HepG2 (cell line): Measurements from ENCODE around the gene AHRR. TPM values are rescaled to one million over a fixed set of nuclear protein-coding genes. Genes with fewer than 3 reads are reported as not detected.
A peak's percentile ranks its signal among the peaks of the same experiment; 100 is the strongest.

Experiments
- ATAC-seq: fragments of 200-7000 bp; cut with Tn5 transposase; 3 replicates; pipeline ENCODE4 v1.9.1; 2020; ENCODE audit warnings: mild to moderate bottlenecking, moderate library complexity
- BruUV-seq: library from RNA; stranded (reverse); fragments of 400-500 nt; replicated peaks from 2 replicates; lab custom pipeline; 2021; lab: Mats Ljungman, UMichigan
- CTCF ChIA-PET: fragments of 300-600 bp; formaldehyde crosslinking; extraction: SDS; loops from one replicate; lab custom pipeline; 2021; ENCODE audit warnings: low total read pairs, inconsistent platforms, low intra/inter-chr PET ratio; lab: Yijun Ruan, JAX
- POLR2A ChIA-PET: fragments of 350-600 bp; sonication (Branson Sonifier 250); formaldehyde crosslinking; loops from one replicate; lab custom pipeline; 2020; ENCODE audit warnings: antibody characterized with exemption, inconsistent platforms; lab: Yijun Ruan, JAX
- DNase-seq: peaks from one replicate; pipeline ENCODE4 v3.0.0-alpha.2; 2015; ENCODE audit warnings: low spot score
- FAIRE-seq: peaks from 3 replicates; lab custom pipeline; 2011; peaks lifted over from hg19 to GRCh38; lab: Jason Lieb, UNC
- H2AFZ ChIP-seq: one replicate; pipeline ENCODE4 v1.6.1; 2011; ENCODE audit warnings: low read length, inconsistent platforms
- H3K27ac ChIP-seq: fragments of 300-600 bp; 3 replicates; pipeline ENCODE4 v1.8.0; 2011; ENCODE audit warnings: mixed run types, mild to moderate bottlenecking, mixed read lengths, low read length, inconsistent platforms; ENCODE audit not compliant: insufficient read depth; ENCODE audit errors: extremely low read length
- H3K27me3 ChIP-seq, 2 experiments: fragments of 200-600 bp in 1 of 2; 2 replicates in 1 of 2; 3 replicates in 1 of 2; pipeline versions ENCODE4 v1.6.0 to v1.8.0; 2011; ENCODE audit warnings: low read length in 2 of 2, mild to moderate bottlenecking in 2 of 2, moderate library complexity in 2 of 2, inconsistent platforms in 1 of 2; ENCODE audit not compliant: insufficient read depth in 2 of 2, control insufficient read depth in 1 of 2
- H3K36me3 ChIP-seq, 2 experiments: fragments of 200-600 bp in 1 of 2; replicated peaks in 1 of 2; 2 replicates in 1 of 2; 3 replicates in 1 of 2; pipeline versions ENCODE4 v1.5.1 to v1.8.0; 2011; ENCODE audit warnings: low read length in 2 of 2, inconsistent platforms in 1 of 2; ENCODE audit not compliant: insufficient read depth in 2 of 2, control insufficient read depth in 1 of 2
- H3K4me1 ChIP-seq: 2 replicates; pipeline ENCODE4 v1.5.1; 2012; ENCODE audit warnings: low read length, inconsistent platforms; ENCODE audit not compliant: insufficient read depth
- H3K4me2 ChIP-seq: 2 replicates; pipeline ENCODE4 v1.6.0; 2011; ENCODE audit warnings: low read depth, low read length, inconsistent platforms
- H3K4me3 ChIP-seq, 3 experiments: fragments of 200-600 bp in 1 of 3; sonication (generic), shearing (Covaris generic) in 1 of 3; replicated peaks in 1 of 3; 2 replicates each; pipeline ENCODE4 v1.5.1; 2011 to 2016; ENCODE audit warnings: low read length in 3 of 3, inconsistent platforms in 2 of 3, low read depth in 2 of 3, mild to moderate bottlenecking in 2 of 3, control low read depth in 1 of 3, mixed read lengths in 1 of 3; ENCODE audit not compliant: insufficient read depth in 1 of 3
- H3K79me2 ChIP-seq: one replicate; pipeline ENCODE4 v1.6.1; 2011; ENCODE audit warnings: low read length, inconsistent platforms; ENCODE audit not compliant: insufficient read depth
- H3K9ac ChIP-seq: 2 replicates; pipeline ENCODE4 v1.6.0; 2011; ENCODE audit warnings: mild to moderate bottlenecking, low read depth, low read length, inconsistent platforms; ENCODE audit not compliant: insufficient read depth
- H3K9me3 ChIP-seq: 2 replicates; pipeline ENCODE4 v1.5.1; 2012; ENCODE audit warnings: mild to moderate bottlenecking, low read length
- H4K20me1 ChIP-seq: 2 replicates; pipeline ENCODE4 v1.6.0; 2011; ENCODE audit warnings: inconsistent platforms, mild to moderate bottlenecking, low read length, moderate library complexity; ENCODE audit not compliant: insufficient read depth
- ISL2 ChIP-seq: sonication (generic); formaldehyde crosslinking; IDR thresholded peaks from 2 replicates; pipeline ENCODE4 v1.5.0; 2020; ENCODE audit warnings: missing genetic modification reagents
- MED8 ChIP-seq: sonication (generic); formaldehyde crosslinking; IDR thresholded peaks from 2 replicates; pipeline ENCODE4 v1.8.1; 2023; ENCODE audit warnings: mild to moderate bottlenecking, missing genetic modification reagents; ENCODE audit not compliant: insufficient replicate concordance
- ZBTB33 ChIP-seq: sonication (generic); formaldehyde crosslinking; IDR thresholded peaks from 2 replicates; pipeline ENCODE4 v1.4.0; 2020; ENCODE audit warnings: missing genetic modification reagents
- ZNF274 ChIP-seq: sonication (generic); formaldehyde crosslinking; IDR thresholded peaks from 2 replicates; pipeline ENCODE4 v1.5.1; 2020; ENCODE audit warnings: mild to moderate bottlenecking, missing genetic modification reagents
- ZNF280B ChIP-seq: sonication (generic); formaldehyde crosslinking; IDR thresholded peaks from 2 replicates; pipeline ENCODE4 v1.5.0; 2020; ENCODE audit warnings: missing genetic modification reagents, mild to moderate bottlenecking, borderline replicate concordance
- WGBS: methylation state at CpG from one replicate; pipeline ENCODE4 v1.1.6; 2017; ENCODE audit warnings: low lambda C conversion rate; 5-methylcytosine and 5-hydroxymethylcytosine counted together
- in situ Hi-C: cut with HindIII; loops from 2 replicates; pipeline ENCODE4 v1.10.0; 2017; ENCODE audit warnings: low pct_unique_long_range_greater_than_20kb; ENCODE audit not compliant: extremely low pct_ligation_motif_present
- intact Hi-C: fragments of 100-400 bp; cut with micrococcal nuclease; formaldehyde crosslinking; loops from one replicate; pipeline ENCODE4 v1.10.0; 2022; ENCODE audit not compliant: unreplicated experiment
- polyA plus RNA-seq, 8 experiments: library from polyadenylated mRNA; depleted of rRNA in 3 of 8; stranded (reverse) in 7 of 8; unstranded in 1 of 8; fragments of >200 nt; fragmentation: Illumina TruSeq in 4 of 8; extraction: Trizol in 4 of 8; gene quantifications; 2 replicates each; pipeline versions ENCODE4 v1.2.1 to v1.2.3, GENCODE V29; 2011 to 2016; ENCODE audit warnings: low read depth in 4 of 8, missing spikeins in 1 of 8, mixed read lengths in 1 of 8; ENCODE audit not compliant: insufficient read depth in 1 of 8
- total RNA-seq, 5 experiments: library from RNA; depleted of rRNA; stranded (reverse); fragments of >200 nt; fragmentation: Illumina TruSeq; extraction: Trizol; gene quantifications; 2 replicates each; pipeline ENCODE4 v1.2.3, GENCODE V29; 2016; ENCODE audit warnings: low read depth in 1 of 5

AHRR gene
- total and polyA plus RNA-seq, 2 of the 13 experiments (the other 11 are each of a cell fraction or from before 2014, with no cell fraction given) = 0.28 to 0.35 TPM

- POLR2A ChIA-PET = no interaction called here
- Histone ChIP-seq H3K9ac (no peak overlapping the region), H3K79me2 (no peaks in the 10 kb centered on the region), H3K36me3 (peaks cover 33 to 84% of the 10 kb centered on the region in 2 experiments; a peak in 4 of 5 replicates)
- no peak for TF ChIP-seq ISL2 (CRISPR knock-in tag)
- TF ChIP-seq ZNF274 (CRISPR knock-in tag) = no peak
- TF ChIP-seq, all 625 proteins: peak for 0
- Histone ChIP-seq H3K4me1 (no peaks in the 10 kb centered on the region), H3K9me3 (peaks cover 6% of the 10 kb centered on the region; the same call in 1 of the 2 replicates), H3K27me3 (no peaks in the 10 kb centered on the region), H3K4me3 (no peak overlapping the region), H2AFZ (no peak overlapping the region), H3K4me2 (no peak overlapping the region), H3K27ac (no peak overlapping the region), H4K20me1 (0 out of 2 replicates have a peak, but pooled peaks cover 3% of the 10 kb centered on the region)
- WGBS = 90% methylated on average over 6 of the region's 16 CpGs
- no peak for ATAC-seq
- BruUV-seq = no TSS peak
- in situ Hi-C loops (no loop called here), intact Hi-C loops (no loop called here)
- CTCF ChIA-PET = no interaction called here
- no peak for DNase-seq
- no peak for FAIRE-seq
These were observed 132.4 kb downstream of the AHRR start for GRCh38 chr5:453725-454481.

- TF ChIP-seq ZBTB33 (CRISPR knock-in tag) (0 out of 2 replicates have a peak, but pooled peaks have one; percentile 51), MED8 (CRISPR knock-in tag) (no peak), ZNF280B (CRISPR knock-in tag) (no peak)
- H3K4me3 ChIP-seq = no peak overlapping the region
- in situ Hi-C loops = no loop called here
- DNase-seq = no peak
- no peak overlapping the region for H3K9ac ChIP-seq
- H3K4me1 ChIP-seq = no peaks in the 10 kb centered on the region
- no peak overlapping the region for H3K4me2 ChIP-seq
- H3K79me2 ChIP-seq = no peaks in the 10 kb centered on the region
- intact Hi-C loops = no loop called here
- H3K9me3 ChIP-seq = peaks cover 6% of the 10 kb centered on the region; the same call in 1 of the 2 replicates
- CTCF ChIA-PET = no interaction called here
- peaks cover 34 to 81% of the 10 kb centered on the region in 2 experiments; a peak in 4 of 5 replicates for H3K36me3 ChIP-seq
- ATAC-seq = peak; percentile 40
- H3K27ac ChIP-seq = no peak overlapping the region
- WGBS = 96% methylated on average over 8 of the region's 11 CpGs
- H4K20me1 ChIP-seq = 0 out of 2 replicates have a peak, but pooled peaks cover 3% of the 10 kb centered on the region
- no peak overlapping the region for H2AFZ ChIP-seq
- no peaks in the 10 kb centered on the region for H3K27me3 ChIP-seq
- POLR2A ChIA-PET = no interaction called here
- BruUV-seq = no TSS peak
- no peak for FAIRE-seq
These were observed 133.4 kb downstream of the AHRR start for GRCh38 chr5:454936-455335.
